ENCODE measurements around the gene SHE. TPM values are rescaled to one million over a fixed set of nuclear protein-coding genes. Genes with fewer than 3 reads are reported as not detected.

SHE gene
- total RNA-seq, 5 donors from 2014 or later (not counting 1 experiment from before 2014, with no cell fraction given), result 0.06 to 0.07 (median 0.06) TPM; not detected in 2

- Mint-ChIP-seq H3K36me3 (peaks cover 12% of the 10 kb centered on the region), H3K4me1 (peaks cover 82 to 83% (median 83%) of the 10 kb centered on the region in 3 donors), H3K27ac (peak overlapping the region; percentile 94 to 96), H3K27me3 (no peaks in the 10 kb centered on the region), H3K9me3 (no peaks in the 10 kb centered on the region), H3K4me3 (peak overlapping the region; percentile 52 to 70 (median 57))
- H3K4me3 ChIP-seq (ENCODE audit: control insufficient read depth in 1 of 2, extremely low read depth in 1 of 2, low read length in 1 of 2), result peak overlapping the region in 1 of 2 donors; percentile 6
- WGBS (ENCODE audit: insufficient coverage), result 0% methylated on average over 3 of the region's 4 CpGs
- no peaks in the 10 kb centered on the region for H3K27me3 ChIP-seq (replicated peaks in 1 of 2; ENCODE audit: control insufficient read depth in 2 of 2, extremely low read depth in 1 of 2, insufficient read depth in 2 of 2, low read length in 1 of 2)
- peaks cover 21 to 84% of the 10 kb centered on the region in 2 experiments for H3K4me1 ChIP-seq (ENCODE audit: control insufficient read depth in 1 of 2, extremely low read depth in 1 of 2, insufficient read depth in 2 of 2, low read length in 2 of 2)
- ATAC-seq (replicated peaks in 1 of 4), result peak; percentile 80 to 85 (median 82)
- ChIA-PET CTCF (interaction anchor here (0.6 to 1.5 kb wide), 7 partner anchors 16 to 200 kb away, joined by 3 to 5 read pairs (median 4); no protein-coding TSS in a partner anchor), POLR2A (interaction anchor here (0.6 kb wide), 3 partner anchors 30 to 556 kb away, joined by 3 to 7 read pairs (median 5); no protein-coding TSS in a partner anchor)
- H3K36me3 ChIP-seq (ENCODE audit: control insufficient read depth in 2 of 2, extremely low read depth in 1 of 2, insufficient read depth in 1 of 2, low read length in 1 of 2), result peaks cover 0 to 4% of the 10 kb centered on the region in 2 donors
- peak overlapping the region; percentile 79 for H3K27ac ChIP-seq (ENCODE audit: low read length)
- peak; percentile 46 to 80 (median 63) for DNase-seq
- no peaks in the 10 kb centered on the region for H3K9me3 ChIP-seq
These were observed 38.7 kb downstream of the SHE start for GRCh38 chr1:154463512-154463990.

GRCh38 chr1:154460695-154461260 lies 41.4 kb downstream of the SHE start:
- Mint-ChIP-seq H3K27ac (peak overlapping the region; percentile 89 to 95), H3K27me3 (no peaks in the 10 kb centered on the region), H3K36me3 (peaks cover 27% of the 10 kb centered on the region), H3K9me3 (no peaks in the 10 kb centered on the region), H3K4me3 (peak overlapping the region; percentile 7 to 55 (median 47)), H3K4me1 (peaks cover 55 to 56% (median 55%) of the 10 kb centered on the region in 3 donors)
- peak in 2 of 35 experiments; percentile 21 to 24 for DNase-seq
- Histone ChIP-seq H3K36me3 (ENCODE audit: control insufficient read depth in 2 of 2, extremely low read depth in 1 of 2, insufficient read depth in 1 of 2, low read length in 1 of 2) (peaks cover 6 to 19% of the 10 kb centered on the region in 2 donors), H3K4me1 (ENCODE audit: control insufficient read depth in 1 of 2, extremely low read depth in 1 of 2, insufficient read depth in 2 of 2, low read length in 2 of 2) (peaks cover 21 to 57% of the 10 kb centered on the region in 2 experiments), H3K4me3 (ENCODE audit: control insufficient read depth in 1 of 2, extremely low read depth in 1 of 2, low read length in 1 of 2) (no peak overlapping the region), H3K9me3 (no peaks in the 10 kb centered on the region), H3K27ac (ENCODE audit: low read length) (peak overlapping the region; percentile 61), H3K27me3 (replicated peaks in 1 of 2; ENCODE audit: control insufficient read depth in 2 of 2, extremely low read depth in 1 of 2, insufficient read depth in 2 of 2, low read length in 1 of 2) (no peaks in the 10 kb centered on the region)
- ChIA-PET CTCF (interaction anchor here in 1 of 2 donors (1.0 to 1.8 kb wide), 2 partner anchors 57 to 145 kb away, joined by 3 to 7 read pairs; no protein-coding TSS in a partner anchor), POLR2A (interaction anchor here in 1 of 2 donors (0.6 kb wide), 1 partner anchor 11 kb away, joined by 3 read pairs; no protein-coding TSS in a partner anchor)
- WGBS (ENCODE audit: insufficient coverage), result 60% methylated on average over 10 of the region's 15 CpGs
- no peak for ATAC-seq (replicated peaks in 1 of 4)

DNA sequence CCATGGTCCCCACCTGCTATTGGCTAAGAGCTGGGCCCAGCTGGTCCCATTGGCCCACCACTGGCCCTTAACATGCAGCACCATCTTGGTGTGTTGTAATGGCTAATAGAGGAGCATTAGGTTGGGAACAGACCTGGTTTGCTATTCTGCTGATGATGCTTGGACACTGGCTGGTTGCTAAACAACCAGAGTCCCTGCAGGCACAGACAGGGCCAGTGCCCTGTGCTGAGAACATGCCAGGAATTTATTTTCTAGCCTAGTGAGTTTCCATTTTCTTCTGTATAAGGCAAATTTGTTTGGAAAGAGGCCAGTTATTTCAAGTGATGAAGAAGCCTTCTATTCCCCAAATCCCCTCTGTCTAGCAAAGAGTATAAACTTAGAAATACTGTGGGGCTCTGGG lies 43.1 kb downstream of the SHE start:
- DNase-seq (no peak), ATAC-seq (replicated peaks in 1 of 4) (no peak)
- Histone ChIP-seq H3K27ac (ENCODE audit: low read length) (no peak overlapping the region), H3K4me1 (ENCODE audit: control insufficient read depth in 1 of 2, extremely low read depth in 1 of 2, insufficient read depth in 2 of 2, low read length in 2 of 2) (peaks cover 17 to 40% of the 10 kb centered on the region in 2 experiments), H3K36me3 (ENCODE audit: control insufficient read depth in 2 of 2, extremely low read depth in 1 of 2, insufficient read depth in 1 of 2, low read length in 1 of 2) (peaks cover 6 to 28% of the 10 kb centered on the region in 2 donors), H3K9me3 (no peaks in the 10 kb centered on the region), H3K27me3 (replicated peaks in 1 of 2; ENCODE audit: control insufficient read depth in 2 of 2, extremely low read depth in 1 of 2, insufficient read depth in 2 of 2, low read length in 1 of 2) (no peaks in the 10 kb centered on the region), H3K4me3 (ENCODE audit: control insufficient read depth in 1 of 2, extremely low read depth in 1 of 2, low read length in 1 of 2) (no peak overlapping the region)
- Mint-ChIP-seq H3K36me3 (peaks cover 30% of the 10 kb centered on the region), H3K27me3 (no peaks in the 10 kb centered on the region), H3K4me3 (no peak overlapping the region), H3K4me1 (peaks cover 40 to 44% (median 43%) of the 10 kb centered on the region in 3 donors), H3K9me3 (no peaks in the 10 kb centered on the region), H3K27ac (peak overlapping the region; percentile 59 to 95)
- CTCF ChIA-PET, result interaction anchor here in 1 of 2 donors (0.6 kb wide), 1 partner anchor 25 kb away, joined by 3 read pairs; no protein-coding TSS in a partner anchor
- POLR2A ChIA-PET, result interaction anchor here (0.5 to 0.6 kb wide), 2 partner anchors 284 to 347 kb away, joined by 3 read pairs; no protein-coding TSS in a partner anchor

DNA sequence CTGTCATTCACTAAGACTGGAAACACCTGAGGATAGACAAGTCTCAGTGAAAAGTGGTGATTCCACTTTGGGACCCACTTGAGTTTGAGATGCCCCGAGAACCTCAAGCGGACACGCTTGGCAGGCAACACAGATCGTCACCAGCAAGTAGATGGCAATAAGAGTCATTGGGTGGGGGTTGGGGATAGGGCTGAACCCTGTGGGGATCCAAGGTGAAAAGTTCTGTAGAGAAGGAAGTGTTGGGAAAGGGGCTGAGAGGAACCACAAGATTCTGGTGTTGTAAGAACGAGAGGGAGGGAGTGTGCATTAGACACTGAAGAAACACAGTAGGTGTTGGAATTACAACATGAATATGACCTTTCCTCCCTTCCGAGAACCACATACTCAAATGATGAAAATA lies 45.6 kb downstream of the SHE start:
- Mint-ChIP-seq H3K4me1 (peaks cover 41 to 47% (median 44%) of the 10 kb centered on the region in 3 donors), H3K4me3 (no peak overlapping the region), H3K27ac (peak overlapping the region; percentile 8 to 52), H3K9me3 (no peaks in the 10 kb centered on the region), H3K36me3 (peaks cover 52% of the 10 kb centered on the region), H3K27me3 (no peaks in the 10 kb centered on the region)
- H3K9me3 ChIP-seq, result no peaks in the 10 kb centered on the region
- POLR2A ChIA-PET, result interaction anchor here in 1 of 2 donors (0.7 kb wide), 1 partner anchor 38 kb away, joined by 8 read pairs; no protein-coding TSS in a partner anchor
- DNase-seq (no peak), ATAC-seq (replicated peaks in 1 of 4) (no peak)
- WGBS (ENCODE audit: insufficient coverage), result 100% methylated on average over 4 of the region's 6 CpGs
- H3K4me1 ChIP-seq (ENCODE audit: control insufficient read depth in 1 of 2, extremely low read depth in 1 of 2, insufficient read depth in 2 of 2, low read length in 2 of 2), result peaks cover 10 to 36% of the 10 kb centered on the region in 2 experiments
- H3K27me3 ChIP-seq (replicated peaks in 1 of 2; ENCODE audit: control insufficient read depth in 2 of 2, extremely low read depth in 1 of 2, insufficient read depth in 2 of 2, low read length in 1 of 2), result no peaks in the 10 kb centered on the region
- peaks cover 6 to 44% of the 10 kb centered on the region in 2 donors for H3K36me3 ChIP-seq (ENCODE audit: control insufficient read depth in 2 of 2, extremely low read depth in 1 of 2, insufficient read depth in 1 of 2, low read length in 1 of 2)
- CTCF ChIA-PET, result interaction anchor here in 1 of 2 donors (0.7 kb wide), 1 partner anchor 68 kb away, joined by 12 read pairs; no protein-coding TSS in a partner anchor
- no peak overlapping the region for H3K27ac ChIP-seq (ENCODE audit: low read length)
- no peak overlapping the region for H3K4me3 ChIP-seq (ENCODE audit: control insufficient read depth in 1 of 2, extremely low read depth in 1 of 2, low read length in 1 of 2)

DNA sequence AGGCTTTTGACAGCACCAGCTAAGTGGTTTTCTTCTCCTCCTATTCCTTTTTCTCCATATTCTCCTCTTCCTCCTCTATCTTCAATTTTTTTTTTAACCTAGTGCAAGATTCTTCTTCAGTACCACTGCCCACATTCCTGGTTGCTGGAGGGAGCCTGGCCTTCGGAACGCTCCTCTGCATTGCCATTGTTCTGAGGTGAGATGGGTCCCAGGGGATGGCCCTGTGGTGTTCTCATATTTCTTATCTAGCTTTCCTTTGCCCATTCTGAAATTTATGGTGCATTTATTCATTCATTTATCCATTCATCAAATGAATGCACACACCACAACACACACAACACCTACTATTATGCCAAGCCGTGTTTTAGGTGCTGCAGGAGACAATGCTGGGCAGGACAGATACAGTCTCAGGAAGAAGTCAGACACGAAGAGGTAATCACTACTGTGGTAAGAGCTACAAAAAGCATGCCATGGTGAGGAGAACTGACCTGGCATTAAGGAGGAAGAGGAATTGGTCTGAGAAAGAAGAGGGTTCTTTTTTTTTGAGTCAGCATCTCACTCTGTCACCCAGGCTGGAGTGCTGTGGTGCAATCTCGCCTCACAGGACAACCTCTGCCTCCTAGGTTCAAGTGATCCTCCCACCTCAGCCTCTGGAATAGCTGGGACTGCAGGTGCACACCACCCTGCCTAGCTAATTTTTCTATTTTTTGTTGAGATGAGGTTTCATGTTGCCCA lies 47.7 kb downstream of the SHE start:
- DNase-seq, result no peak
- no peaks in the 10 kb centered on the region for H3K27me3 ChIP-seq (replicated peaks in 1 of 2; ENCODE audit: control insufficient read depth in 2 of 2, extremely low read depth in 1 of 2, insufficient read depth in 2 of 2, low read length in 1 of 2)
- H3K4me3 Mint-ChIP-seq, result no peak overlapping the region
- ChIA-PET CTCF (no interaction called here), POLR2A (no interaction called here)
- H3K27me3 Mint-ChIP-seq, result no peaks in the 10 kb centered on the region
- H3K9me3 Mint-ChIP-seq, result no peaks in the 10 kb centered on the region
- H3K36me3 Mint-ChIP-seq, result peaks cover 54% of the 10 kb centered on the region
- 50% methylated on average over 1 of the region's 5 CpGs for WGBS (ENCODE audit: insufficient coverage)
- no peak overlapping the region for H3K4me3 ChIP-seq (ENCODE audit: control insufficient read depth in 1 of 2, extremely low read depth in 1 of 2, low read length in 1 of 2)
- H3K4me1 Mint-ChIP-seq, result peaks cover 24 to 28% (median 25%) of the 10 kb centered on the region in 3 donors
- H3K27ac ChIP-seq (ENCODE audit: low read length), result no peak overlapping the region
- ATAC-seq (replicated peaks in 1 of 4), result no peak
- H3K4me1 ChIP-seq (ENCODE audit: control insufficient read depth in 1 of 2, extremely low read depth in 1 of 2, insufficient read depth in 2 of 2, low read length in 2 of 2), result peaks cover 3 to 21% of the 10 kb centered on the region in 2 experiments
- peaks cover 6 to 61% of the 10 kb centered on the region in 2 donors for H3K36me3 ChIP-seq (ENCODE audit: control insufficient read depth in 2 of 2, extremely low read depth in 1 of 2, insufficient read depth in 1 of 2, low read length in 1 of 2)
- H3K27ac Mint-ChIP-seq, result peak overlapping the region; percentile 88
- no peaks in the 10 kb centered on the region for H3K9me3 ChIP-seq
